ENCODE measurements around the gene ADSS2.
"Not testable (repeated sequence)": the region's sequence is repeated elsewhere in the genome, so short reads cannot be mapped to it uniquely, and the experiment has no call there.

The ADSS2 gene

GRCh38 chr1:244395965-244396364 lies 55.7 kb downstream of the ADSS2 start:
- DNase-seq = no peak

DNA sequence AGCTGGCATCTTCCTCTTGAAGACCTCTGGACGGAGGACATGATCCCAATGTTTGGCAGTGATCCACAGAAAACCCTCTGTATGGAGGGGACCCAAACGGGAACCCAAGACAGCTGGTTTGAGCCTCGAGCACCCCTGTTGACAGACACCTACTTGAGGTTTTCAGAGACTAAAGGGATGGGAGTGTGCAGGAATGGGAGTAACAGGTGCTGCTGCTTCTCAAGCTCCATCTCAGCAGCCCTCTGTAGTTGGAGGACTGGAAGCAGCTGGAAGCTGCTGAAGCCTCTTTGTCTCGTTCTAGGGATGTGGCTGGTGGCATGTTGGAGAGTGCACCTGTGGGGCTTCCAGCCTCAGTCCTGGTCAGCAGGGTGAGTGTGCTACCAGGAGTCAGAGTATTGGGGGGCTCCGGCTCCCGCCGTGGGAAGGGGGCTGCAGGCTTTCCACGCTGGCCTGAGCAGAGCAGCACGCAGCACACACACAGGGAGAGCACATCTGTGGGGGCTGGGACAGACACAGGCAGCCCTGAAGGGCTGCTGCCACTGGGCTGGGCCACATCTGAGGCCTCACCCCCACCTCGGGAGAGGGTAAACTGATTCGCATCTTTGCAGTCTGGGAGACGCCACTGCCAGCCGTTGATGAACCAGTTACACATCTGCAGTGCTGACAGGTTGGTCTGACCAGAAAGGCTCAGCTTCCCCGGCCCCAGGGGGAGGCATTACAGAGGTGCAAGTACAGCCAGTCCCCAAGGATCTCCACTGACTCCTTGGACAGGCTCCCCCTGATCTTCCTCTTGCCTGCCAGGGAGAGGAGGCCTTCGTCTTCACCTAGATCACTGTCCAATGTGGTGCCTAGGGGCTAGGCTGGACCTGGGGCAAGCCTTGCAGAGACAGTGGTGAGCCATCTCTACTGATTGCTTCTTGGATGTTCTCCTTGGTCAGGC lies 56.6 kb downstream of the ADSS2 start:
- no peak for DNase-seq

DNA sequence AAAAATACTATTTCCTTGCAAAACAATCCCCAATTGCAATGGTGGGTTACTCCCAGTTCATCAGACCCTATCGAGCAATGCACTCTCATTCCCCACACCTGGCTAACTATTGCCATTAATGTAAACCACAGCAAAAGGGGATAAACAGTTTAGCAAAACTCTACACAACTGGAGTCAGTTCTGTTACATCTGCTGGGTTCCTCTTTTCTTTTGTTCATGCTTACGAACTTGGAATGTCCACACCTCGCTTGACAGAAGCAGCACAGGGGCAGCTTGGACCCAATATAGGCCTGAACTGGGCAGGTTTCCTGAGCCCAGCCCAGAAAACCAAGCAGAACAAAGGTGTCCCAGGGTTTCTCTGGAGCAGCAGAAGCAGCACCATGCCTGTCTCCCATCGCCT lies 57.4 kb downstream of the ADSS2 start:
- no peak for DNase-seq

- DNase-seq = no peak
These were observed 58.0 kb downstream of the ADSS2 start for GRCh38 chr1:244393604-244394176.

DNA sequence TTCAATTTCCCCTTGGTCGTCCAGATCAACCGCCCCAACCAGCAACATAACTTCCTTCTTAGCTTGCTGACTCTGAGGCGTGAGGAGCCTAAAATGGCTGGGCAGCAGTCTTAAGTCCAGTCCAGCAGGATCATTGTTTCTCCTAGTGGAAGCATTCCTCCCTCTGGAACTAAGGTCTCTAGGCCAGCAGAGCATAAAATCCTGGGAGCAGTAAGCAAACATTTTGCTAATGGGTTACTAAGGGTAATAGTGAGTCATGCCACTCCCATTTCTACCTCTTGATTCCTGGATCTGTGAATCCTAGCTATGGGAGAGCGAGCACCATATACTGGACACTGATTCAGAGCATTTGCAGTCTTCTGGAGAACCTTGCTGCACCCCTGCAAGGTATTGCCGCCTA lies 59.9 kb downstream of the ADSS2 start:
- no peak for DNase-seq

GRCh38 chr1:244388961-244389360 lies 62.7 kb downstream of the ADSS2 start:
- no peak for DNase-seq

DNA sequence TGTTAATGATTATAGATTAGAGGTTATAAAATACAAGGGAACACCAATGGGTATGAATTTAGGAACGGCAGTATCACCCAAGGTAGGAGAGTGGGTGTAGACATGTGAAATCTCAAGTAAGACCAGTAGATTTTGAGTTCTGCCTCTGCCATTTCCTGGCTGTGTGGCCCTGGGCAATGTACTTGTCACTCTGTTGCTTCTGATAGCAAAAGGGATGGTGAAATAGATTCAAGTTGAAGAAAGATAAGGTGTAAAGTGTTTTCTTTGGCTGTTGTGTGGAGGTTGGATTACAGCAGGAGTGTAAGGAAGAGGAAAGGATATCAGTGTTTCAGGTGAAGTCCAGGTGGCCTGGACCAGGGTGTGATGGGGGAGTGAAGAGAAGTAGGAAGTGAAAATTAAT lies 64.3 kb downstream of the ADSS2 start:
- no peak for DNase-seq

DNA sequence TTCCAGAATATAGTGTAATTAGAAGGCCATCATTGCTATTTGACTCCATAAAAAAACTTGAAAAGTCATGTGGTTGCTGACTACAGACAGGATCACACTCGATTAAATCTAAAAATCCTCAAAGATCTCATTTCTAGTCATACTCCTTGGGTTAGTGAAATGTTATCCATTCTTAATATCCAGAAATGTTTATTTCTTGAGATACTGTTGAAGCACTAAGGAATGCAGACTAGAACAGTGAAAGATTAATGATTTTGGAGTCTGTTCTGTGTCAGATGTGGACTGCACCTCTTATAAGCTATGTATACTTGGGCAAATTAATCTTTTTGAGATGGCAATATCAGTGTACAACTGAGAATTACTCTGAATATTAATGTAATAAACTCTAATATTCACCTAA lies 65.1 kb downstream of the ADSS2 start:
- no peak for DNase-seq

GRCh38 chr1:244384066-244384465 lies 67.6 kb downstream of the ADSS2 start:
- no peak for DNase-seq

DNA sequence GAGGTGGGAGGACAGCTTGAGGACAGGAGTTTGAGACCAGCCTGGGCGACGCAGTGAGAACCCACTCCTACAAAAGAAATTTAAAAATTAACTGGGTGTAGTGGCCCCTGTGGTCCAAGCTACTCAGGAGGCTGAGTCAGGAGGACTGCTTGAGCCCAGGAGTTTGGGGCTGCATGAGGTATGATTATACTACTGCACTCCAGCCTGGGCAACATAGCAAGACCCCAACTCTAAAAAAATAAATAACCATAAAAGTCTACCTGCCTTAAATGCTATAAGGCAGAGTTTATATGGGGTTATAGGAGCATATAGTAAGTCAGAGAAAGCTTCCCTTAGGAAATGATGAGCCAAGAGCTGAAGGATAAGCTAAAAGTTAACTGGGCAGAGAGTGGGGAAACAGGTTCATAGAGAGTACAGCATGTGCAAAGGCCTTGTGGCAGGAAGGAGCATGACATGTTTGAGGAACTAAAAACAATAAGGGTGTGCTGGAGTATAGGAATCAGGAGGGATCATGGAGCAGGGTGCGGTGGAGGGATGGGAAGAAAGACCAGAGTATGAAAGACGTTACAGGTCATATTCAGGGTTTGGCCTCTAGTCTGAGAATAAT lies 68.3 kb downstream of the ADSS2 start:
- no peak for DNase-seq

GRCh38 chr1:244381878-244382565 lies 69.7 kb downstream of the ADSS2 start:
- no peak for DNase-seq

DNA sequence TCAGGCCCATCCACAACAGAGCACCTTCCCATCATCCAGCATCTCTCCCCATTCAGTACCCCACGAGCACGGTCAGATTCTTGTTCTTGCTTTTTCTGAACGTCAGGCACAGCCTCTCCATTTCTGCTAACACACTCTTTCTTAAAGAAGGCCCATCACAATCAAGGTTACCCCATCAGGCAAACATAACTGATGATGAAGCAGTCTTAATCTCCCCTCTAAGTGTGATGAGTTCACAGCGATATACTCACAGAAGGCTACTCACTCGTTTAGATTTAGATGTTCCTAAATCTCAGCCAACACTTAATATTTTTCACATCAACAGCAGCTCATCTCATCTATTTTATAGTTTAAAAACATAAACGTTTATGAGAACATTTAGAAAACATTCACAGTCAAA lies 75.6 kb downstream of the ADSS2 start:
- DNase-seq = no peak

GRCh38 chr1:244375051-244375450 lies 76.7 kb downstream of the ADSS2 start:
- no peak for DNase-seq

DNA sequence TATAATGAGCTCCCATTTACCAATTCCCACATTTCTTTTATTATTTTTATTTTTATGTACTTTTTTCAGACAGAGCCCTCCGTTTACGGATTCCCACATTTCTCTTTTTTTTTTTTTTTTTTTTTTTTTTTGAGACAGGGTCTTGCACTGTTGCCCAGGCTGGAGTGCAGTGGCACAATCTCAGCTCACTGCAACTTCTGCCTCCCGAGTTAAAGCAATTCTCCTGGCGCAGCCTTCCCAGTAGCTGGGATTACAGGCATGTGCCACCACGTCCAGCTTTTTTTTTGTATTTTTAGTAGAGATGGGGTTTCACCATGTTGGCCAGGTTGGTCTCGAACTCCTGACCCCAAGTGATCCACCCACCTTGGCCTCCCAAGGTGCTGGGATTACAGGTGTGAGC lies 77.2 kb downstream of the ADSS2 start:
- not testable (repeated sequence) for DNase-seq

DNA sequence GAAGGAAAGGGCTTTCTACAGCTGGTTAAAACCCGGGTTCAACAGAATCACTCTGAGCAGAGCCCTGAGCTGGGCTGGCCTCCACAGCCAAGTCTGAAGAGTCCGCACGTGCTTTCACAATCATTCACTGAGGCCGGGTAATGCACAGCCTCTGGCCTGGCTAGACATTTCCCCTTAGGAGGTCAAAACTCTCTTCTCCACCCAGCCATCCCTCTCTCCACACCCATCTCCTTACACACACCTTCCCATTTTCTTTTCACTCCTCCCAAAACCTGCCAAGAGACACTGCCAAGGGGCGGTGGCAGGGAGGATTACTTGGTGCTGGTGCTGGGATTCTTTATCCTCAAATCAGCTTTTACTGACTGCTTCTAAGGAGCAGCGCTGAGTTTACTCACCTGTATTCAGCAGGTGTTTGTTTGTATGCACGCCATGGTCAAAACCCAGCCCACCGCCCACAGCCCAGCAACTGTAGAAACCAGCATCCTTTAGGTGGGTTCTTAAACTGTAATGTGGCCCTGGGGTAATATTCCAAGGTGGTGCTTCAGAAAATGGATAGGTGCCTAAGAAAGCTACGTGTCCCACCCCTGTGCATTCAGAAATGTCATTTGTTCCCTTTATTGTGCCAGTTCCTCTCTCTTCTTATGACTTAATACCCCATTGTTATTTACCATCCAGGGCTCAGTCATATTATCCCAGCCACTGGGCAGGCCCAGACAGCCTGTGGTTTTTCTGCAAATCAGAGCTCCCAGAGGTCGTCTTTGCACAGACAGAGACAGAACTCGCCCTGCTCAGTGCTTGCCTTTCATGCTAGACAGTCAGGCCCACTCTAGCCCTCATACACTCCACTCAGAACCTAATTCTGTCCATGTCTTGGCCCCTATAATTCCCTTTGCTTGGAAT lies 80.2 kb downstream of the ADSS2 start:
- no peak for DNase-seq

DNA sequence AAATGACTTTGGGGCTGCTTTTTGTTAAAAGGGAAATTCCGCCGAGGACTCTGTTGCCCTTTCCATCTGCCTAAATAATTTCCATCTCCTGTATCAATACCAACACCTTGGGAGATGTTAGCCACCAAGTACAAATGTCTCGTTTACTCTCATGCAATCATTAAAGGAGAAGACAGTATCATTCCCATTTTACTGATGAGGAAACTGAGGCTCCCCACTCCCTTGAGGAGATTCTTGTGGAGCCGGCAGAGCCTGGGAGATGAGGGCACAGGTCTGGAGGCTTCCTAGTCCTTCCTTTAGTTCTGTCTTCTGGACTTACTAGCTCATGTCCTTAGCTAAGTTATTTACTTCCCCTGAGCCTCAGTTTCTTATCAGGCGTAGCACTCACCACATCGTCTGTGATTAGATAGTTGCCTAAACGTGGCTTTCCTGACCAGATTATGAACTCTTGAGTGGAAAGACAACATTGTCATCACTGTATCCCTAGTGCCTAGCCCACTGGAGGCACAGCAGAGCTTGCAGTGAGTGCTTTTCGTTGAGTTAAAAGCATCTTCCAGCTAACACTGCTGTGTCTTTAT lies 81.6 kb downstream of the ADSS2 start:
- no peak for DNase-seq

- no peak for DNase-seq
These were observed 82.3 kb downstream of the ADSS2 start for GRCh38 chr1:244369256-244370057.

- no peak for DNase-seq
These were observed 83.4 kb downstream of the ADSS2 start for GRCh38 chr1:244368279-244368678.

GRCh38 chr1:244367399-244368114 lies 84.2 kb downstream of the ADSS2 start:
- DNase-seq = no peak

Measured in amygdala (tissue), 56 donors.